Measurements from ENCODE around the gene KCNH3.
"Not testable (repeated sequence)": the region's sequence is repeated elsewhere in the genome, so short reads cannot be mapped to it uniquely, and the experiment has no call there.

Gene KCNH3, protein sequence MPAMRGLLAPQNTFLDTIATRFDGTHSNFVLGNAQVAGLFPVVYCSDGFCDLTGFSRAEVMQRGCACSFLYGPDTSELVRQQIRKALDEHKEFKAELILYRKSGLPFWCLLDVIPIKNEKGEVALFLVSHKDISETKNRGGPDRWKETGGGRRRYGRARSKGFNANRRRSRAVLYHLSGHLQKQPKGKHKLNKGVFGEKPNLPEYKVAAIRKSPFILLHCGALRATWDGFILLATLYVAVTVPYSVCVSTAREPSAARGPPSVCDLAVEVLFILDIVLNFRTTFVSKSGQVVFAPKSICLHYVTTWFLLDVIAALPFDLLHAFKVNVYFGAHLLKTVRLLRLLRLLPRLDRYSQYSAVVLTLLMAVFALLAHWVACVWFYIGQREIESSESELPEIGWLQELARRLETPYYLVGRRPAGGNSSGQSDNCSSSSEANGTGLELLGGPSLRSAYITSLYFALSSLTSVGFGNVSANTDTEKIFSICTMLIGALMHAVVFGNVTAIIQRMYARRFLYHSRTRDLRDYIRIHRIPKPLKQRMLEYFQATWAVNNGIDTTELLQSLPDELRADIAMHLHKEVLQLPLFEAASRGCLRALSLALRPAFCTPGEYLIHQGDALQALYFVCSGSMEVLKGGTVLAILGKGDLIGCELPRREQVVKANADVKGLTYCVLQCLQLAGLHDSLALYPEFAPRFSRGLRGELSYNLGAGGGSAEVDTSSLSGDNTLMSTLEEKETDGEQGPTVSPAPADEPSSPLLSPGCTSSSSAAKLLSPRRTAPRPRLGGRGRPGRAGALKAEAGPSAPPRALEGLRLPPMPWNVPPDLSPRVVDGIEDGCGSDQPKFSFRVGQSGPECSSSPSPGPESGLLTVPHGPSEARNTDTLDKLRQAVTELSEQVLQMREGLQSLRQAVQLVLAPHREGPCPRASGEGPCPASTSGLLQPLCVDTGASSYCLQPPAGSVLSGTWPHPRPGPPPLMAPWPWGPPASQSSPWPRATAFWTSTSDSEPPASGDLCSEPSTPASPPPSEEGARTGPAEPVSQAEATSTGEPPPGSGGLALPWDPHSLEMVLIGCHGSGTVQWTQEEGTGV

DNA sequence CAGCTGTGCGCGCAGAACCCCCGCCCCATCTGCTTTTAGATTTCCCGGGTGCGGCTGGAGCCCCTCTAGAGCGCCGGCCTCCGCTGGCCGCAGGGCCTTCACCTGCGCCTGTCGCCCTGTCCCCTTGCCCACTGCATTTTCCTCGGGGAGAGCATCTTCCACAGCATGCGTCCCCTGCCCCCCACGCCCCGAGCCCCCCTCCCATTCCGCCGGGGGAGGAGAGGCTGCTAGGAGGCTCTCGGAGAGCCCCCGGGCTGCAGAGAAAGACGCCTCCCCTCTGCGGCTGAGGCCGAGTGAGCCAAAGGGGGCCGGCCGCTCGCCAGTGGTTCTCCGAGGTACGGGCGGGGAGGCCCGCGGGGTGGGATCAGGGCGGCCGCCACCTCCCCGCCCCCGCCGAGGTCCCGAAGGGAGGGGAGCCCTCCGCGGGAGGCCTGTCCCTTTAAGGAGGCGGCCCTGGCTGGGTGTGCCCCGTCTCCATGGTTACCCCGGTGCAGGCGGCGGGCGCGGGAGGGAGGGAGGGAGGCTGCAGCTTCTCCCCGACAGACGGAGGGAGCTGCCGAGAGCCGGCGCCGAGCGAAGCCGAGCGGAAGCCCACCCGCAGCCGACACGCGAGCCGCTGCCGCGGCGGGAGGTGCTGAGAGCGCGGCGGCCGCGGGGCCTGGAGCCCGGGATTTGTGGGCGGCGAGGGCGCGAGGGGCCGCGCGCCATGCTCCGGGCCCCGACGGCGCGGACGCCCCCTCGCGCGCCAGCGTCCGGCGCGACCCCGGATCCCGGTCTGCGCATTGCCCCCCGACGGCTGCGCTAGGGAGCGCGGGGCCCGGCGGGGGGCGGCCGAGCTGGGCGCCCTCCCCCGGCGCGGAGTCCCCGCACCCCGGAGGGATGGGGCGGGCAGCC, at the start of gene KCNH3:
KCNH3 (plus strand) TSS at position 521 of the 894 bp plus-strand sequence. CDS start 387 bp downstream, outside the sequence.
- DNase-seq (ENCODE audit: low spot score) = peak; percentile 84

- no peak for DNase-seq (ENCODE audit: low spot score)
Measured at GRCh38 chr12:49489154-49489553, 49.7 kb upstream of the KCNH3 start.

- no peak for DNase-seq (ENCODE audit: low spot score)
Measured at GRCh38 chr12:49489720-49490119, 49.1 kb upstream of the KCNH3 start.

GRCh38 chr12:49491823-49492222, 47.0 kb upstream of the KCNH3 start:
- no peak for DNase-seq (ENCODE audit: low spot score)

DNA sequence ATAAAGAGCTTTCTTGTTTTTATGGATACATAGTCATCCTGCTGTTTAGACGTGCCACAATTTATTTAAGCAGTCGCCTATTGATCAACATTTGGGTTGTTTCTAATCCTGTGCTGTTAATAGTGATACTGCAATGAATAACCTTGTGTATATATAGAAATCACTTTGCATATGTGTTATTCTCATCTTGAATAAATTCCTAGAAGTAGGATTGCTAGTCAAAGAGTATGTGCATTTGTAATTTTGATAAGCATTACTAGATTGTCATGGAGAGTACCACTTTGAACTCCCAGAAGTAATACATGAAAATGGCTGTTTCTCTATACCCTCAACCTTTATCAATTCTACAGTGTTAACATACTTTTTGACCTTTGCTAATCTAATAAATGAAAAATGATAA, 44.9 kb upstream of the KCNH3 start:
- DNase-seq (ENCODE audit: low spot score) = no peak

DNA sequence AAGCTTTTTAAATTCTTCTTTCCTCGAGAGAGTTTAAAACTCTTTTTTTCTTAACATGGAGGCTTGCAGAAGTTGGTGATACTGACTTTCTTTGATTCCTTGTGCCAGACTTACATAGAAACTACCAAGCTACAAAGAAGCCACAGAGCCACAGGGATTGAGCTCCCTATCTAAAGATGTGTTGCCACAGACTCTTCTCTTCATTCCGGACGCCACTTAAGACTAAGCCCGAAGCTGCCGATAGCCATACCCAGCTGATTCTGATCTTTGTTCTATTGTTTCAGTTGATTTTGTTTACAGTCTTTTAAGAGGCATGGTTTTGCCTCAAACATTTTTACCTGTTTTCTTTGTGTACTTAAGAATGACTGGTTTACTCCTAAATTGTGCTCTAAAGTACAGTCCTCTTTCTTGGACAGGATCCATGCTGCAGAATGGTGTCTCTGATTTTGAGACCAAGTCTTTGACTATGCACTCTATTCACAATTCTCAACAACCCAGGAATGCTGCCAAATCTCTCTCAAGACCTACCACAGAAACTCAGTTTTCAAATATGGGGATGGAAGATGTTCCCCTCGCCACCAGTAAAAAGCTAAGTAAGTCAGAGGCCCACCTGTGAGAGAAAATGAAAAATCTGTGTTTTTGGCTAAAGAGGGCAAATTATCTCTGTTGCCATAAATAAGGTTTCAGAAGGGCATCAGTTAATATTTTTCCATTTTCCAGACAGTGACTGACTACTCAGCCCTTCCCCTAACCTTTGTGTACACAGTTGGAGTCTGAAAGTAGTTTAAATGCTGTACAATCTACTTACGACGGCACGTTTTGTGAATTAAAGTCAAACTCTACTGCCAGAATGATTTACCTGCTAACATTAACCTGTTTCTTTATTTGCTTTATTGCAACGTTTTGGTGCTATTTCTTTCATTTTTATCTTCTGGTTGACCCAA, 42.1 kb upstream of the KCNH3 start:
- no peak for DNase-seq (ENCODE audit: low spot score)

DNA sequence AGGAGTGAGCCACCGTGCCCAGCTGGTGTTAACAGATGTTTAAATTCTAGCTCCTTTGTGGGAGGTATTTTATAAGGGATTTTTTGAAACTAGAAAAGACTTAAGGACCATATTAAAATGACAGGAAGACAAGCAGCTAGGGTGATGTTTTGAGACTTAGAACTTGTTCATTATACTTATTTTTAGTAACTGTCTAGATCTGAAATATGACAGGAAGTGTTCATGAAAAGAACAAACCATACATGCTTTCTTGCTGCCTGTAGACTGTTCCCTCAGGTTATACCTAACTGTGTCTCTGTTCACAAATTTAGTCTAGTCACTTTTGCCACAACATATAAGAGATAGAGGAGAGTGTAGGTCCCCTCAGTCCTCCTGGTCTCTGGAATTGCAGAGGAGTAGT, 36.9 kb upstream of the KCNH3 start:
- DNase-seq (ENCODE audit: low spot score) = no peak

- no peak for DNase-seq (ENCODE audit: low spot score)
Measured at GRCh38 chr12:49502590-49502989, 36.2 kb upstream of the KCNH3 start.

GRCh38 chr12:49503674-49504180, 35.1 kb upstream of the KCNH3 start:
- no peak for DNase-seq (ENCODE audit: low spot score)

GRCh38 chr12:49505672-49506071, 33.2 kb upstream of the KCNH3 start:
- DNase-seq (ENCODE audit: low spot score) = no peak

GRCh38 chr12:49507139-49507538, 31.7 kb upstream of the KCNH3 start:
- DNase-seq (ENCODE audit: low spot score) = peak; percentile 7

GRCh38 chr12:49509681-49510080, 29.1 kb upstream of the KCNH3 start:
- not testable (repeated sequence) for DNase-seq (ENCODE audit: low spot score)

DNA sequence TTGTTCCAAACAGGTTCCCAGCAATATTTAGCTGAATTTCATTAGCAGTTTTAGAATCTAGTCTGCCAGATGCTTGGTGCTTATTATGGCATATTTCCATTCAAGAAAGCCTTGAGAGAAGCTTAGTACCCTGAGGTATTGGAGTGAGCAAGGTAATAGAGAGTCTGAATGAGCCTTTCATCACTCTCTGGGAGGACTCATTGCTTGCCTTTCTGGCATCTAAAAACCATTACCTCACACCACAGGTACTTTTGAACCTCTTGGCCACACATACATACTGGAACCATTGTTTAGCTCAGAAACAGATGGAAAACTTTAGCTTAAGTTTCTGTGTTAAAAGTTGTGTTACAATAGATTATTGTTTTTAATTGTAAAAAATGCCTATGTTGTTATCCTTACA, 27.4 kb upstream of the KCNH3 start:
- no peak for DNase-seq (ENCODE audit: low spot score)

GRCh38 chr12:49512546-49512945, 26.3 kb upstream of the KCNH3 start:
- DNase-seq (ENCODE audit: low spot score) = no peak

DNA sequence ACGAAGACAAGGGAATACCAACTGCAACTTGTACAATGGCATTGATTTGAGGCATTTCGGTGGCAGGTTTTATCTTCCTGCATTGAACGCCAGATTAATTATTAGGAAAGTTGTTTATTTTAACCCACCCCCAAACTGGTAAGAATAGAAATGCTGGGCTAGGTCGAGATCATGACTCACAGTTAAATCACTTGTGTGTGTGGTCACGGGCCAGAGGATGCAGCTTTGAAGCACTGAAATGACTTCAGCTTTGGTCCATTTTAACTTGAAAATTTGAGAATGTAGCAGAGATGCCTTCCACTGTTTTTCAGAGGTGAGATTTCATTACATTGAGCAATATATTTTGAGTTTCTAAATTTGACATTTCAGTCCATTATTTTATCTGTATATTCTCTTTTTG, 23.6 kb upstream of the KCNH3 start:
- peak; percentile 55 for DNase-seq (ENCODE audit: low spot score)

DNA sequence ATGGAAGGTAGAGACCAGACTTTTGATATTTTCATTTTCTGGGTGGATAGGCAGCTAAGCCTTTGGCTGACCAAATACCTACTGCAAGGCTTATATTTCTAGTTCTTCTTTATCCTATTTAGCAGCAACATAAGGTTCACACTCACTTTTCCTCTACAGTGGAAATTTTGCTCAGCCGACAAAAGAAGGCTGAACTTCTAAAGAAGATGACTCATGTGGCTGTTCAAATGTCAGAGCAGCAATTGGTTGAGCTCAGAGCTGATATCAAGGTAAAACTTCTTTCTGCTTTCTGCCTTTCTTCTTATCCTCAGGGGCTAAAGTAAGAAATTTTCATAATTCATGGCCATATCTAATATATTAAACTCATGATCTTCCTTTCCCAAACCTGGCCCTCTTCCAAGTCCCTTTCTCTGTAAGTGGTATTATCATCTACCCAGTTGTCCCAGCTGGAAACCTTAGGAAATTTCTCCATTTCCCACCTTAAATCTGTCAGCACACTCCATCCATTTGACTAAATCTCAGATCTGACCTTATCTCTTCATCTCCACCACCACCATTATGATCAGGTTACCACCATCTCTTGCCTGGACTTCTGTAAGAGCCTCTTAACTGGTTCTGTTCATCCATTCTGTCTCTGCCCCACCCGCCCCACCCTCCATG, 19.8 kb upstream of the KCNH3 start:
- DNase-seq (ENCODE audit: low spot score) = peak; percentile 48

DNA sequence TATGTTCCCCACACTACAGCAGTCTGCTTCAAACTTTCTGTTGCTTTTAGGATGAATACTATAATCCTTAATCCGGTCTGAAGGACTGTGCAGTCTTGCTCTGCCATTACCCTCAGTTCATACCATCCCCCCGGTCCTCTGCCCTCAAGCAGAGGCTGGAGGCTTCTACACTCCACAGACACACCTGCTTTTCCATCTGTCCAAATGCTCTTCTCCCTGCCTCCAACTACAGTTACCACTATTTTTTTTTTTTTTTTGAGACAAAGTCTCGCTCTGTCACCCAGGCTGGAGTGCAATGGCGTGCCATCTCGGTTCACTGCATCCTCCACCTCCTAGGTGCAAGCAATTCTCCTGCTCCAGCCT, 19.3 kb upstream of the KCNH3 start:
- DNase-seq (ENCODE audit: low spot score) = no peak

GRCh38 chr12:49521389-49521788, 17.4 kb upstream of the KCNH3 start:
- no peak for DNase-seq (ENCODE audit: low spot score)

- no peak for DNase-seq (ENCODE audit: low spot score)
Measured at GRCh38 chr12:49524660-49525324, 14.0 kb upstream of the KCNH3 start.
